Measurements from ENCODE around the gene RIPPLY2.
"Not testable (repeated sequence)": the region's sequence is repeated elsewhere in the genome, so short reads cannot be mapped to it uniquely, and the experiment has no call there.

Gene RIPPLY2

DNA sequence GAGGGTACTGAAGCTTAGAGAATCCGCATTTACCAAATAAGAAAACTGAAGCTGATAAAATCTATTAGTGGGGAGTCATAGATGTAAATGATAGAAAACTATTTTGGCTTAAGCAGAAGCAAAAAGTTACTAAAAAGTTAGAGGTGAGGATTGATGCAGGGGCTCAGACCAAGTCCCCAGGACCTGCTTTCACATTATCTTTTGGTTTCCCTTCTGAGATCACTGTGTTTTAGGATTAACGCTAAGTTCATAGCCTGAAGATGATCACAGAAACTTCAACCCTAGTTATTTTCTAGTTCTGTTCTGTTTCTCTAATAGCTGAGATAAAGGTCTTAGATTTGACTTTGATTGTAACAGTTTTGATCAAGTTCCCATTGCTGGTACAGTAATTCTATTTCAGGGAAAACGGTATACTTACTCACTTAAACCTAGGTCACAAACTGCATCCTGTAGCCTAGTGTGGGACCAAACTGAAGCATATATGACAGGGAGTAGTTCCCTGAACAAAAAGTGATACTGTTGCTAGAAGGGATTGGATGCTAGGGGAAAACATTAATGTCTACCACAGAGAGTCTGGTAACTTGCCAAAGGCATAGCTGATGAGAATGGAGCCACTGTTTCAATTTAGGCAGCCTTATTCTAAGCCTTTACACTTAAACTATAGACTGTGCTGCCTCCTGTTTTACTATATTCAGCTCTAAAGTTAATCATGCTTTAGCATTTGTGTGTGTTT is 19.4 kb downstream of the RIPPLY2 start:
- Histone ChIP-seq H3K9ac (ENCODE audit: low read depth, low read length) (no peak overlapping the region), H3K4me1 (ENCODE audit: insufficient read depth, low read length) (0 out of 2 replicates have a peak, but pooled peaks cover 1% of the 10 kb centered on the region), H3K36me3 (ENCODE audit: insufficient read depth, low read length) (no peaks in the 10 kb centered on the region), H3K9me3 (ENCODE audit: control insufficient read depth, insufficient read depth, low read length) (peaks cover 4% of the 10 kb centered on the region; the same call in 1 of the 2 replicates)

DNA sequence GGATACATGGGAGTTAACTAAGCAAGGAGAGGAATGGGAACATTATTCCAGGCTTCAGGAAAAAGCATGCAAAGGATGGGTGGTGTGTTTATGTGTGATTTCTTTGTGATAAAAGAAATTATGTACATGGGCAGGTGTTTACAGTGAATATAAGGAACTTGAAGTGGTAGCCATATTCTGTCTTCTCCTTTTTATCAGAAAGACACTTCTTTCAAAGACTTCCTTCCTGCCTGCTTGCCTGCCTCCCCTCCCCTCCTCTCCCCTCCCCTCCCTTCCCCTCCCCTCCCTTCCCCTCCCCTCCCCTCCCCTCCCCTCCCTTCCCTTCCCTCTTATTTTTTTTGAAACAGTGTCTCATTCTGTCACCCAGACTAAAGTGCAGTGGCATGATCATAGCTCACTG is 20.7 kb downstream of the RIPPLY2 start:
- Histone ChIP-seq H3K9ac (ENCODE audit: low read depth, low read length) (no peak overlapping the region), H3K4me1 (ENCODE audit: insufficient read depth, low read length) (0 out of 2 replicates have a peak, but pooled peaks cover 3% of the 10 kb centered on the region), H3K9me3 (ENCODE audit: control insufficient read depth, insufficient read depth, low read length) (no peaks in the 10 kb centered on the region), H3K36me3 (ENCODE audit: insufficient read depth, low read length) (no peaks in the 10 kb centered on the region)

GRCh38 chr6:83875843-83876242 is 22.7 kb downstream of the RIPPLY2 start:
- no peaks in the 10 kb centered on the region for H3K36me3 ChIP-seq (ENCODE audit: insufficient read depth, low read length)
- H3K4me1 ChIP-seq (ENCODE audit: insufficient read depth, low read length): 0 out of 2 replicates have a peak, but pooled peaks cover 3% of the 10 kb centered on the region
- no peak overlapping the region for H3K9ac ChIP-seq (ENCODE audit: low read depth, low read length)
- no peaks in the 10 kb centered on the region for H3K9me3 ChIP-seq (ENCODE audit: control insufficient read depth, insufficient read depth, low read length)

- 0 out of 2 replicates have a peak, but pooled peaks cover 3% of the 10 kb centered on the region for H3K4me1 ChIP-seq (ENCODE audit: insufficient read depth, low read length)
- no peak overlapping the region for H3K9ac ChIP-seq (ENCODE audit: low read depth, low read length)
- H3K36me3 ChIP-seq (ENCODE audit: insufficient read depth, low read length): no peaks in the 10 kb centered on the region
- H3K9me3 ChIP-seq (ENCODE audit: control insufficient read depth, insufficient read depth, low read length): no peaks in the 10 kb centered on the region
Observed at GRCh38 chr6:83878902-83879644, 25.9 kb downstream of the RIPPLY2 start.

- no peaks in the 10 kb centered on the region for H3K9me3 ChIP-seq (ENCODE audit: control insufficient read depth, insufficient read depth, low read length)
- H3K36me3 ChIP-seq (ENCODE audit: insufficient read depth, low read length): no peaks in the 10 kb centered on the region
- H3K4me1 ChIP-seq (ENCODE audit: insufficient read depth, low read length): 0 out of 2 replicates have a peak, but pooled peaks cover 3% of the 10 kb centered on the region
- H3K9ac ChIP-seq (ENCODE audit: low read depth, low read length): no peak overlapping the region
Observed at GRCh38 chr6:83879746-83880145, 26.6 kb downstream of the RIPPLY2 start.

DNA sequence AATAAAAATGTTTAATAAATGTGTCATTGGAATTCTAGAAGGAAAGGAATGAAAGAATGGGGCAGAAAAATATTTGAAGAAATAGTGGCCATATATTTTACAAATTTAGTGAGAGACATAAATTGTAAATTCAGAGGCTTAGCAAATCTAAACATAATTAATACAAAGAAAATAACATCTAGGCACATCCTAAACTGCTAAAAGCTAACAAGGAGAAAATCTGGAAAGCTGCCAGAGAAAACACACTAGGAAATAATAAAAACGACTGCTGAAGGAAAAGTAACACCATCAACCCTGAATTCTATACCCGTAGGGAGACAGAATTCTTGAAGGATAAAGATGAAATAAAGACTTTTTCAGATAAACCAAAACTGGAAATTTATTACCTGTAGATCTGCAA is 30.1 kb downstream of the RIPPLY2 start:
- no peaks in the 10 kb centered on the region for H3K36me3 ChIP-seq (ENCODE audit: insufficient read depth, low read length)
- H3K9me3 ChIP-seq (ENCODE audit: control insufficient read depth, insufficient read depth, low read length): no peaks in the 10 kb centered on the region
- no peaks in the 10 kb centered on the region for H3K4me1 ChIP-seq (ENCODE audit: insufficient read depth, low read length)
- H3K9ac ChIP-seq (ENCODE audit: low read depth, low read length): no peak overlapping the region

DNA sequence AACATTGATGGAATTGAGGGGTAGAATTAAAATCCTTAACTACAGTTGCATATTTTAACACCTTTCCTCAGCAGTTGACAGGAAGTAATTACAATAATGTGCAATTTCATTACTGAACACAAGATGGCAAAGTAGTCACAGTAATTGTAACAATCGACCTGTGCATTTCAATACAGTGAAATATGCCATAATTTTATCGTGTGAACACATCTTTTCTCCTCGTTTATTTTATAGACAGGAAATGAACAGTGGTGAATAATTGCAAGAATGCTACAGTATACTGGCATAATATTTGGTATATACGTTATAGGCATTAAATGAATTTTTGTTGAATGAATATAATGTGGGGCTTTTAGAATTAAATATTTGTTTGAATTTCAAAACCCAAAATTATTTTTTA is 31.4 kb downstream of the RIPPLY2 start:
- Histone ChIP-seq H3K9me3 (ENCODE audit: control insufficient read depth, insufficient read depth, low read length) (no peaks in the 10 kb centered on the region), H3K4me1 (ENCODE audit: insufficient read depth, low read length) (no peaks in the 10 kb centered on the region), H3K36me3 (ENCODE audit: insufficient read depth, low read length) (no peaks in the 10 kb centered on the region), H3K9ac (ENCODE audit: low read depth, low read length) (no peak overlapping the region)

DNA sequence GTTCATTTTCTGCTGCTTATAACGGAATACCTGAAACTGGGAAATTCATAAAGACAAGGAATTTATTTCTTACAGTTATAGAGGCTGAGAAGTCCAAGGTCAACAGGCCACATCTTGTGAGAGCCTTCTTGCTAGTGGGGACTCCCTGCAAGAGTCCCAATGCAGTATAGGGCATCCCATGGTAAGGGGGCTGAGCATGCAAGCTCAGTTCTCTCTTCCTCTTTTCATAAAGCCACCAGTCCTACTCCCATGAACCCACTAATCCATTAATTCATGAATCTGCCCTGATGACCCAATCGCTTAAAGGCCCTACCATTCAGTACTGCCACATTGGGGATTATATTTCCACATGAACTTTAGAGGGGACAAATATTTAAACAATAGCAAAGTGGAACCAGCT is 32.8 kb downstream of the RIPPLY2 start:
- no peaks in the 10 kb centered on the region for H3K9me3 ChIP-seq (ENCODE audit: control insufficient read depth, insufficient read depth, low read length)
- no peak overlapping the region for H3K9ac ChIP-seq (ENCODE audit: low read depth, low read length)
- H3K36me3 ChIP-seq (ENCODE audit: insufficient read depth, low read length): no peaks in the 10 kb centered on the region
- no peaks in the 10 kb centered on the region for H3K4me1 ChIP-seq (ENCODE audit: insufficient read depth, low read length)

DNA sequence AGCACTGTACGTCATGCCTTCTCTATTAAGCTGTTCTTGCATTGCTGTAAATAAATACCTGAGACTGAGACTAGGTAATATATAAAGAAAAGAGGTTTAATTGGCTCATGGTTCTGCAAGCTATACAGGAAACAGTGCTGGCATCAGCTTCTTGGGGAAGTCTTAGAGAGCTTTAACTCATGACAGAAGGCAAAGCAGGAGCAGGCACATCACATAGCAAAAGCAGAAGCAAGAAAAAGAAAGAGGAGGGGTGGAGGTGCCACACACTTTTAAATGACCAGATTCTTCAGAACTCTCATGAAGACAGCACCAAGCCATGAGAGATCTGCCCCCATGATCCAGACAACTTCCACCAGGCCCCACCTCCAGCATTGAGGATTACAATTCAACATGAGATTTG is 36.5 kb downstream of the RIPPLY2 start:
- H3K4me1 ChIP-seq (ENCODE audit: insufficient read depth, low read length): peaks cover 5% of the 10 kb centered on the region; the same call in 1 of the 2 replicates
- no peaks in the 10 kb centered on the region for H3K36me3 ChIP-seq (ENCODE audit: insufficient read depth, low read length)
- no peaks in the 10 kb centered on the region for H3K9me3 ChIP-seq (ENCODE audit: control insufficient read depth, insufficient read depth, low read length)
- H3K9ac ChIP-seq (ENCODE audit: low read depth, low read length): no peak overlapping the region

- no peak overlapping the region for H3K9ac ChIP-seq (ENCODE audit: low read depth, low read length)
- H3K4me1 ChIP-seq (ENCODE audit: insufficient read depth, low read length): peaks cover 5% of the 10 kb centered on the region; the same call in 1 of the 2 replicates
- no peaks in the 10 kb centered on the region for H3K36me3 ChIP-seq (ENCODE audit: insufficient read depth, low read length)
- no peaks in the 10 kb centered on the region for H3K9me3 ChIP-seq (ENCODE audit: control insufficient read depth, insufficient read depth, low read length)
Observed at GRCh38 chr6:83890520-83890919, 37.4 kb downstream of the RIPPLY2 start.

GRCh38 chr6:83891586-83891985 is 38.4 kb downstream of the RIPPLY2 start:
- H3K9me3 ChIP-seq (ENCODE audit: control insufficient read depth, insufficient read depth, low read length): no peaks in the 10 kb centered on the region
- H3K4me1 ChIP-seq (ENCODE audit: insufficient read depth, low read length): peaks cover 5% of the 10 kb centered on the region; the same call in 1 of the 2 replicates
- no peak overlapping the region for H3K9ac ChIP-seq (ENCODE audit: low read depth, low read length)
- no peaks in the 10 kb centered on the region for H3K36me3 ChIP-seq (ENCODE audit: insufficient read depth, low read length)

GRCh38 chr6:83893024-83893423 is 39.9 kb downstream of the RIPPLY2 start:
- no peak overlapping the region for H3K9ac ChIP-seq (ENCODE audit: low read depth, low read length)
- H3K36me3 ChIP-seq (ENCODE audit: insufficient read depth, low read length): no peaks in the 10 kb centered on the region
- no peaks in the 10 kb centered on the region for H3K9me3 ChIP-seq (ENCODE audit: control insufficient read depth, insufficient read depth, low read length)
- H3K4me1 ChIP-seq (ENCODE audit: insufficient read depth, low read length): peaks cover 5% of the 10 kb centered on the region; the same call in 1 of the 2 replicates

GRCh38 chr6:83897094-83897493 is 43.9 kb downstream of the RIPPLY2 start:
- H3K36me3 ChIP-seq (ENCODE audit: insufficient read depth, low read length); H3K9me3 ChIP-seq (ENCODE audit: control insufficient read depth, insufficient read depth, low read length): not testable (repeated sequence)

DNA sequence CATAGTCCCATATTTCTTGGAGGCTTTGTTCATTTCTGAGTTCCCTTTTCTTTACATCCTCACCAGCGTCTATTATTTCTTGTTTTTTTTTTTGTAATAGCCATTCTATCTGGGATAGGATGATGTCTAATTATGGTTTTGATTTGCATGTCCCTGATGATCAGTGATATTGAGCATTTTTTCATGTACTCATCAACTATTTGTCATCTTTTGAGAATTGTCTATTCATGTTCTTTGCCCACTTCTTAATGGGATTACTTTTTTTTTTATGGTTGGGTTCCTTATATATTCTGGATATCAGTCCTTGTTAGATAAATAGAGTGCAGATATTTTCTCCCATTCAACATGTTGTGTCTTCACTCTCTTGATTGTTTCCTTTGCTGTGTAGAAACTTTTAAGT is 48.5 kb downstream of the RIPPLY2 start:
- H3K4me1 ChIP-seq (ENCODE audit: insufficient read depth, low read length): no peaks in the 10 kb centered on the region
- H3K9me3 ChIP-seq (ENCODE audit: control insufficient read depth, insufficient read depth, low read length): no peaks in the 10 kb centered on the region
- no peak overlapping the region for H3K9ac ChIP-seq (ENCODE audit: low read depth, low read length)
- no peaks in the 10 kb centered on the region for H3K36me3 ChIP-seq (ENCODE audit: insufficient read depth, low read length)

More at GRCh38 chr6:83897094-83897493, 43.9 kb downstream of the RIPPLY2 start:
- H3K4me1 ChIP-seq (ENCODE audit: insufficient read depth, low read length); H3K9ac ChIP-seq (ENCODE audit: low read depth, low read length): not testable (repeated sequence)

- Histone ChIP-seq H3K36me3 (ENCODE audit: insufficient read depth, low read length) (no peaks in the 10 kb centered on the region), H3K4me1 (ENCODE audit: insufficient read depth, low read length) (no peaks in the 10 kb centered on the region), H3K9me3 (ENCODE audit: control insufficient read depth, insufficient read depth, low read length) (no peaks in the 10 kb centered on the region), H3K9ac (ENCODE audit: low read depth, low read length) (no peak overlapping the region)
Observed at GRCh38 chr6:83904395-83904794, 51.2 kb downstream of the RIPPLY2 start.
